ENCODE results near the gene SMYD3. TPM values are rescaled to one million over a fixed set of nuclear protein-coding genes. Genes with fewer than 3 reads are reported as not detected.
"Not testable (repeated sequence)": the region's sequence is repeated elsewhere in the genome, so short reads cannot be mapped to it uniquely, and the experiment has no call there.

The SMYD3 gene
- total RNA-seq, 1 donor from 2014 or later = 23.9 TPM

DNA sequence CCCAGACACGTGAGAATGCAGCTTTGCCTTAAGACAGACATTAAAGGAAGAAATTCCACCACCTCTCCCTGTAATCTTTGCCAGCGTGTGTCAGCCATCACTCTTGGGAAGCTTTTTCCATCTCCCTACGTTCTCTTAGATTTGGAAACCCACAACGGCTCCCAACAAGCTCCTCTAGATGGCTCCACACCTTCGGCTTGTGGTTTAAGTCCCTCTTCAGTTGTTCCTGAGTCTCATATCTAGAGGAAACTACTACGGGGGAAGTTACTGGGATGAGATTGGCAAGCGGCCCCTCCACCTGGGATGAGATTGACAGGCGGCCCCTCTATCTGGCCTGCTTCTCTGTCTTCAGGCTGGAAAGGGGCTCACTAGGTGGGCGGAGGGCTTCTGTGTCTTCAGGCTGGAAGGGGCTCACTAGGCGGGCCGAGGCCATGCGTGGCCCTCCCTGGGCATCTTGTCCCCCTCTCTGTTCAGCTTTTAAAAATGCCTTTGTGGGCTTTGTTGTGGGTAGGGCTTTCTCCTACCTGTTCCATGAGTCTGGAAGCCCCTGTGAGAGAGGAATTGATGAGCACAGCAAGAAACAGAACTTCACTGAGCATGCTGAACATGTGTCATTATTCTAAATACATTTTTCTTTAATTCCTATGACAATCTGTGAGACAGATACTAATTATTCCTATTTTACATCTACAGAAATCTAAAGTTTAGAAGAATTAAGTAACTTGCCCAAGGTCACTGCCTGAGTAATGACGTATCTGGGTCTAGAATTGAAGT lies 681.8 kb downstream of the SMYD3 start:
- peaks cover 4% of the 10 kb centered on the region for H3K9me3 Mint-ChIP-seq
- H3K27me3 Mint-ChIP-seq = no peaks in the 10 kb centered on the region
- no peaks in the 10 kb centered on the region for H3K36me3 Mint-ChIP-seq (ENCODE audit: low read depth)
- DNase-seq = no peak
- intact Hi-C loops (cut with micrococcal nuclease) = no loop called here
- H3K27ac Mint-ChIP-seq = no peak overlapping the region
- H3K4me1 Mint-ChIP-seq = no peaks in the 10 kb centered on the region
- no peak overlapping the region for H3K4me3 Mint-ChIP-seq

DNA sequence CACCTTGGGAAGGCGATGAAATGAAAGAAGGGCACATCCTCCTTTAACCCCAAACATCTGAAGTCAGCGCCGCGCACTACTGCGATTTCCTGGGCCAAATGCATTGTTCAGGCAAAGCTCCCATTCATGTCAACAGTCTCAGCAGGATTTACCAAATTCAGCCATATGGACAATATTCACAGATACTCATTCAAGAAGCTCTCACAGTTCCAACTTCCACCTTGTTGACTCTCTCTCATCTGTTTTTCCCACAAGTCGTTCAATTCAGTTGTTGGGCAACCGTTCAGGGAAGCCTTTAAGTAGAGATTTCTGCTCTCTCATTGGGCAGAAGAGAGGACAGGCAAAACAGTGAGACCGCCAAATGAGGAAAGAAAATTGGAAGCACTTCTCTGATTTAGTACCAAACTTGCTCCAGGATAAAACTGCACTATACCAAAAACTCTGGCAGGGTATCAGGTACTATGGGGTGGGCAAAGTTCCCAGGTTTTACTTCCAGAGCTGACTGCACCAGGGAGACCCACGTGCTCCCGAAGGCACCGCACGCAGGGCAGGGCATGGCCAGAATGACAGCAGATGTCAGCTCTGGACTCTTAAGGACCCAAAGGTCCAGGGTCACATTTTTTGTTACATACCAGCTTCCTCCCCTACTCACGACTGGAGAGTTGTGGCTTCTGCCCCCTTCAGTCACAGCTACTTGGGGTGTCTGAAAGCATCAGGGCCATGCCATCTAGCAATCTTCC lies 683.5 kb downstream of the SMYD3 start:
- intact Hi-C loops (cut with micrococcal nuclease) = no loop called here
- no peak for DNase-seq
- no peaks in the 10 kb centered on the region for H3K4me1 Mint-ChIP-seq
- H3K27me3 Mint-ChIP-seq = no peaks in the 10 kb centered on the region
- no peaks in the 10 kb centered on the region for H3K36me3 Mint-ChIP-seq (ENCODE audit: low read depth)
- no peak overlapping the region for H3K27ac Mint-ChIP-seq
- peaks cover 4% of the 10 kb centered on the region for H3K9me3 Mint-ChIP-seq
- H3K4me3 Mint-ChIP-seq = no peak overlapping the region

DNA sequence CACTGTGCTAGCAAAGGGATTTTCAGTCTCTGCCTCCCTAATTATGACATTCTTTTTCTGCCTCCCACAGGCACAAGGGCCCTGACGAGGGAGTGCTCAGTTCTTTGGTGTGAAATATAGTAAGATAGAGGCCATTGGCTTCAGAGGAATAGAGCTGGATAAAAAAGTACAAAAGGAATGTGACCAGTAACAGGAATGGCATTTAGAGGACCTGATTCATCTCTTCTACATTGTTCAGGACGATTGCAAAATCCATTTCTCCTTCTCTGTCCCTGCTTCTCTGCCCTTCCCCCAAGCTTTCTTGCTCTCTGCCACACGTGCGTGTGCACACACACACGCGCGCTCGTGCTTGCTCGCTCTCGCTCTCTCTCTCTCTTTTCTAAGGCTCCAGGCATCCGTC lies 684.1 kb downstream of the SMYD3 start:
- no peaks in the 10 kb centered on the region for H3K4me1 Mint-ChIP-seq
- no peak overlapping the region for H3K4me3 Mint-ChIP-seq
- H3K36me3 Mint-ChIP-seq (ENCODE audit: low read depth) = no peaks in the 10 kb centered on the region
- intact Hi-C loops (cut with micrococcal nuclease) = no loop called here
- no peak for DNase-seq
- H3K27ac Mint-ChIP-seq = no peak overlapping the region
- peaks cover 4% of the 10 kb centered on the region for H3K9me3 Mint-ChIP-seq
- no peaks in the 10 kb centered on the region for H3K27me3 Mint-ChIP-seq

DNA sequence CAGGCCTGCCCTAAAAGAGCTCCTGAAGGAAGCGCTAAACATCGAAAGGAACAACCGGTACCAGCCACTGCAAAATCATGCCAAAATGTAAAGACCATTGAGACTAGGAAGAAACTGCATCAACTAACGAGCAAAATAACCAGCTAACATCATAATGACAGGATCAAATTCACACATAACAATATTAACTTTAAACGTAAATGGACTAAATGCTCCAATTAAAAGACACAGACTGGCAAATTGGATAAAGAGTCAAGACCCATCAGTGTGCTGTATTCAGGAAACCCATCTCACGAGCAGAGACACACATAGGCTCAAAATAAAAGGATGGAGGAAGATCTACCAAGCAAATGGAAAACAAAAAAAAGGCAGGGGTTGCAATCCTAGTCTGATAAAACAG lies 688.7 kb downstream of the SMYD3 start:
- H3K4me1 Mint-ChIP-seq; H3K36me3 Mint-ChIP-seq (ENCODE audit: low read depth); DNase-seq; H3K9me3 Mint-ChIP-seq; H3K4me3 Mint-ChIP-seq; H3K27me3 Mint-ChIP-seq; intact Hi-C loops (cut with micrococcal nuclease); H3K27ac Mint-ChIP-seq: not testable (repeated sequence)

DNA sequence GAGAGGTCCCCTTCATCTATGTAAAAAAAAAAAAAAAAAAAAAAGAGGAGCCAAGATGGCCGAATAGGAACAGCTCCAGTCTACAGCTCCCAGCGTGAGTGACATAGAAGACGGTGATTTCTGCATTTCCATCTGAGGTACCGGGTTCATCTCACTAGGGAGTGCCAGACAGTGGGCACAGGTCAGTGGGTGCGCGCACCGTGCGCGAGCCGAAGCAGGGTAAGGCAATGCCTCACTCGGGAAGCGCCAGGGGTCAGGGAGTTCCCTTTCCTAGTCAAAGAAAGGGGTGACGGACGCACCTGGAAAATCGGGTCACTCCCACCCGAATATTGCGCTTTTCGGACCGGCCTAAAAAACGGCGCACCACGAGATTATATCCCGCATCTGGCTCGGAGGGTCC lies 690.6 kb downstream of the SMYD3 start:
- H3K27ac Mint-ChIP-seq = not testable (repeated sequence)

DNA sequence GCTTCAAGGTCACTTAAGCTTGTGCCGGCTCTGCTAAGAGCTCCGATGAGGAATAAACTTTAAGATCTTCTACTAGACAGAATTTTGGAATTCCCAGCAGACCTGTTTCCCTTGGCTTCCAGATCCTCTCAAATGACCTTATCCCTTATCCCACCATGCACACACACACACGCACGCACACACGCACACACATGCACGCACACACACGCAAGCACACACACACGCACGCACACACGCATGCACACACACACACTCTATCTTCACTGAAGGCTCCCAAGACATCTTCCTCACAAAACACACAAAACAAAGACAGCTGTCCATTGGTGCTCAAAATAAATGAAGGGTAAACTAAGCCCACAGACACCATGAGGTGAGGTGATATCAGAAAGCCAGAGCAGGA lies 692.4 kb downstream of the SMYD3 start:
- intact Hi-C loops (cut with micrococcal nuclease) = no loop called here
- Mint-ChIP-seq H3K36me3 (ENCODE audit: low read depth) (no peaks in the 10 kb centered on the region), H3K9me3 (no peaks in the 10 kb centered on the region), H3K4me1 (no peaks in the 10 kb centered on the region), H3K27ac (no peak overlapping the region), H3K27me3 (no peaks in the 10 kb centered on the region), H3K4me3 (no peak overlapping the region)
- DNase-seq = no peak

More for the DNA sequence above, 690.6 kb downstream of the SMYD3 start:
- H3K36me3 Mint-ChIP-seq (ENCODE audit: low read depth); H3K4me1 Mint-ChIP-seq; H3K27me3 Mint-ChIP-seq; H3K4me3 Mint-ChIP-seq; DNase-seq; H3K9me3 Mint-ChIP-seq; intact Hi-C loops (cut with micrococcal nuclease): not testable (repeated sequence)

DNA sequence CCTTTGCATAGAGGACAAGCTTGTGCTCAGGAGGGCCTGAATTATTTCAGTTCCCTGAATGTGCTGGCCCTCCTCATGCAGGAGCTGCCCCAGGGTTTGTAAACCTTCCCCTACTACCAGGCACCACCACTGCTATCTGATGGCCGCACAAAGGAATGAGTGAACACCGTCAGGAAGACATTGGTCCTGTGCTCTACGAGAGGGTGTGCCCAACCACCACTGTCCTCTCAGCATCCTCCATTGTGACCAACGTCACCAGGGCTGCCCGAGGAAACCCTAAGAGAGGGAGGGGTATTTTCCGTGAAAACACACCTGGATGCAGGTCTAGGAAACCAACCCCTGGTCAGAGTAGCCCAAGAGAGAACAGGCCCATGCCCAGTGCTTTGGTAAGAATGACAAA lies 694.8 kb downstream of the SMYD3 start:
- DNase-seq = no peak
- no peak overlapping the region for H3K4me3 Mint-ChIP-seq
- peaks cover 3% of the 10 kb centered on the region for H3K4me1 Mint-ChIP-seq
- no peak overlapping the region for H3K27ac Mint-ChIP-seq
- intact Hi-C loops (cut with micrococcal nuclease) = no loop called here
- no peaks in the 10 kb centered on the region for H3K9me3 Mint-ChIP-seq
- no peaks in the 10 kb centered on the region for H3K27me3 Mint-ChIP-seq
- H3K36me3 Mint-ChIP-seq (ENCODE audit: low read depth) = no peaks in the 10 kb centered on the region

DNA sequence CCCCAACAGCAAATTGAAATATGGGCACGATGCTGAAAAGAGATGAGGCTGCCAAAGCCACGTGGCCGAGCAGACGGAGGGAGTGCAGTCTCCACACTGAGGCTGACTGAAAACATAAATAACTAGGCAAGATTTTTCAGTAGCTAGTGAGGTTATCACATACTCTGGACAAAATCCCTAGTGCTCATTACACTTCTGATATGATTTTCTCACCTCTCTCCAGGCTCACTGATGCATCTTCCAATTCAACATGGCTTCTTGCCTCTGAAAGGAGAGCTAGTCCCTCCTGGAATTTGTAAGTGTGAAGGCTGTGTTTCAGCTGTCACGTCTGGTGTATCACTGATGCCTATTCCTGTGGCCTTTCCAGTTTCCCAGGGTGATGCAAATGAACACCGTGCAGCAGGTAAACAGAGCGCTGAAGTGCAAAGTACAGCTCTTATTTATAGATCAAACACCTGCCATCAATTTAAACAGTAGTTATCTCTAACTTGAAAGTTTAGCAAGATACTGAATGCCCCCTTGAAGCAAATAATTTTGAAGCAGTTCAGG lies 696.2 kb downstream of the SMYD3 start:
- Mint-ChIP-seq H3K9me3 (no peaks in the 10 kb centered on the region), H3K27me3 (no peaks in the 10 kb centered on the region), H3K27ac (no peak overlapping the region), H3K4me1 (peaks cover 3% of the 10 kb centered on the region), H3K4me3 (no peak overlapping the region), H3K36me3 (ENCODE audit: low read depth) (no peaks in the 10 kb centered on the region)
- intact Hi-C loops (cut with micrococcal nuclease) = no loop called here
- no peak for DNase-seq

DNA sequence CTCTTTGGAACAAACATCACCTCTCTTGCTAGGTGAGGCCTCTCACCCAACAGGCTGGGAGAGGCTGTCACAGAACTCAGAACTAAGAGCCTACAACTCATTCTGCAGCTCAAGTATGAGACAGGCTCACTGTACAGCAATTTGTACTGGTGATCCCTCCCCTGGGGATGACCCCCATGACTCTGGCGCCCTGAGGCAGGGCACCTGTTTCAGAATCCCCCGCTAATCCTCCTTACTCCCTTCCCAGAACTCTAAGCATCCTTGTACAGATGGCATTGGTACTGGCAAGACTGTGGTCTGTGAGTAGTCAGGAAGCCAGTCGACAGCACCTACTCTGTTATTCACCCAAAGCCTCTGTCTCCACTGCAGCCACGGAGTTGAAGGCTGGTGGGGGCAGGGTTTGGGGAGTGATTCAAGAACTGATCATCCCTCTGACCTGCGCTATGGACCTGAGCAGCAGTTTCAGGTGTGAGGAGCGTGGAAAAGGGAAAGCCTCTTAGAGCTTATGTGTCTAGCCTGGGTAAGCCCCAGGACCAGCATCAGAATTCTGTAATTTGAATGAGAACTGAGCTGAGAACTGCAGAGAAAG lies 696.8 kb downstream of the SMYD3 start:
- H3K36me3 Mint-ChIP-seq (ENCODE audit: low read depth) = no peaks in the 10 kb centered on the region
- no peaks in the 10 kb centered on the region for H3K27me3 Mint-ChIP-seq
- H3K9me3 Mint-ChIP-seq = no peaks in the 10 kb centered on the region
- DNase-seq = no peak
- H3K27ac Mint-ChIP-seq = no peak overlapping the region
- H3K4me3 Mint-ChIP-seq = no peak overlapping the region
- H3K4me1 Mint-ChIP-seq = peaks cover 3% of the 10 kb centered on the region
- intact Hi-C loops (cut with micrococcal nuclease) = no loop called here

DNA sequence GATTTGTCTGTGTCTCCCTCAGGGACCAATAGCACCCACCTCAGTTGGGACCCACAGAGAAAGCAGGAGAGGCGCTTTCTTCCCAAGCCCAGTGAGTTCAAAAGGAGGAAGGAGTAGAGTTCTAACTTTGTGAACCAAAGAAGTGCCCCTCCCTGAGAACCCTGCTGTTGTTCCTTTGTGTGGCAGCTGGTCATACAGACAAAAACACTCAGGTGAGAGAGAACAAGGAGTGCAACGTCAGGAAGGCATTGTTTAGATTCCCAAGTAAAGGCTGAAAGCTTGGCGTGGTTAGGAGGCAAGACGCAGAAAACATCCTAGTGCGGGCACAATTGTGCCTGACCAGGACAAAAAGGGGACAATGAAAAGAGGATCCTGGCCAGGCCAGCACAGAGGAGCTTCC lies 697.7 kb downstream of the SMYD3 start:
- intact Hi-C loops (cut with micrococcal nuclease) = no loop called here
- DNase-seq = no peak
- H3K9me3 Mint-ChIP-seq = no peaks in the 10 kb centered on the region
- no peaks in the 10 kb centered on the region for H3K27me3 Mint-ChIP-seq
- no peak overlapping the region for H3K4me3 Mint-ChIP-seq
- peaks cover 3% of the 10 kb centered on the region for H3K4me1 Mint-ChIP-seq
- H3K27ac Mint-ChIP-seq = no peak overlapping the region
- H3K36me3 Mint-ChIP-seq (ENCODE audit: low read depth) = no peaks in the 10 kb centered on the region

DNA sequence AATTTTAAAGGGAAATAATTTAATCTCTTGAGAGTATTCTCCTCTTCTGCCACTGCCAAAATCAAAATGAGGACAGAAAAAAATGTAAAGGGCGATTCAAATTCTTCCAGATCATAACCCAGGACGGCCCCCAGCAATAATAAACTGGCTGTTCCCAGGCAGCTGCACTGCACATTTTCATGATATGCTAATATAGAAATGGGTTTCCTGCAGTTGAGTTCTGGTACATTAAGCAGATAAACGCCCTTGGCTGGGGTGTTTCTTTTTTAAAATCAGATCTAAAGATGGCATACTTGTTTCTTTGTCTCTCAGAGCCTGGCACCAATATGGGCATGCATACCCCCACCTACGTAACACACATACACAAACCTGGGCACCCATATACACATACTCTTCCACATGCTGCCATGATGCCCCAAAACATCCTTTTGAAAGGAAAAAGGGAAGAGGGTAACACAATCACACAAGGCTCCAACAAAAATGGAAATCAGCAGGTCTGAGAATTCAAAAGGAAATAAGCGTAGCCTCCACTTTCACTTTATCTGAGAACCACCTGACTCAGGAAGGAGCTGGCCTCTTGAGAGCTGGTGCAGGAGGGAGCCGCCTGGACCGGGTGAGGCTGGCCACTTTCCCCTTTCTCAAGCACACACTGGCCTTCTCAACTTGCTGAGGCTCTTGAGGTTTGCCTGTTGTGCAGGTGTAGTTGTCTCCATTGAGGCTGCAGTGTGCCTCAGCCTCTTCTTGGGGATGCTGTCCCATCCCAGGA lies 698.9 kb downstream of the SMYD3 start:
- H3K27ac Mint-ChIP-seq = no peak overlapping the region
- intact Hi-C loops (cut with micrococcal nuclease) = no loop called here

DNA sequence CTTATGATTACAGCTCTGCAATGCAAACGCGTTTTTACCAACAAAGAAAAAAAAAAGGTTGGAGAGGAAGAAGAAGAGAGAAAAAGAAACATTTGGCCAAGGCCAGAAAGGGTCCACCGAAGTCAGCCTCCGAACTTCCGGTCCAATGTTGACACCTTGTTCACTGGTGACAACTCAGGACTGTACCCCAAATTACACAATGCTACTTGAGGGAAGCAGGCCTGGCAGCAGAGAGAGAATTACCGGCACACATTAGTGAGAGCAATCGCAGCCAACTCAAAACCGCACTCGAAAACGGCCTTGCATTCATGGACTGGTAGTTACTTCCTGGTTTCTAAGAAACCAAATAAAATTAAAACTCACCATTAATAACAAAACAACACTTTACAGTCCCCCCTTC lies 699.8 kb downstream of the SMYD3 start:
- no peak for DNase-seq
- H3K4me3 Mint-ChIP-seq = no peak overlapping the region
- no peak overlapping the region for H3K27ac Mint-ChIP-seq
- intact Hi-C loops (cut with micrococcal nuclease) = no loop called here
- H3K9me3 Mint-ChIP-seq = no peaks in the 10 kb centered on the region
- H3K4me1 Mint-ChIP-seq = peaks cover 3% of the 10 kb centered on the region
- H3K27me3 Mint-ChIP-seq = no peaks in the 10 kb centered on the region
- H3K36me3 Mint-ChIP-seq (ENCODE audit: low read depth) = no peaks in the 10 kb centered on the region

More for the DNA sequence above, 698.9 kb downstream of the SMYD3 start:
- DNase-seq = no peak
- Mint-ChIP-seq H3K27me3 (no peaks in the 10 kb centered on the region), H3K4me1 (peaks cover 3% of the 10 kb centered on the region), H3K36me3 (ENCODE audit: low read depth) (no peaks in the 10 kb centered on the region), H3K4me3 (no peak overlapping the region), H3K9me3 (no peaks in the 10 kb centered on the region)

DNA sequence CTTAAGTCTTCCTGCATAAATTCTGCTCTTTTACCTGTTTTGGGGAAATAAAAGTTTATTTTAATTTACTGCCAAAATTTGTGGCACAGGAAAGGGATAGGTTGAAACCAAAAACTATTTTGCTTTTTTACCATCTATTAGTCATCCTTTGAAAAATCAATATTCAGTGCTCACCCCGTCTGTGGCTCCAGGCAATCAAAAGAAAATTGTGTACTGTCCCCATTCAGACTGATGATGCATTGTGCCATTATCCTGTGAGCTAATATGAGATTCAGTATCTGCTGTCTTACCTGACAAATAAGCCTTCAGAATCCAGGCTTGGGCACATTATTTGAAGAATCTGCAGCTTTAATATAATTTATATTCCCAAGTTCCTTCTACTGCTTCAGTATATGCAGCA lies 701.5 kb downstream of the SMYD3 start:
- Mint-ChIP-seq H3K4me3 (no peak overlapping the region), H3K36me3 (ENCODE audit: low read depth) (no peaks in the 10 kb centered on the region), H3K4me1 (peaks cover 3% of the 10 kb centered on the region), H3K27ac (no peak overlapping the region), H3K27me3 (no peaks in the 10 kb centered on the region), H3K9me3 (no peaks in the 10 kb centered on the region)
- no peak for DNase-seq
- intact Hi-C loops (cut with micrococcal nuclease) = no loop called here

Data from activated CD4-positive, alpha-beta T cell treated with anti-CD3 and anti-CD28 coated beads, Interleukin-2, amount 10 ng/mL, durations not matched to agents 24 days and 14 days (primary cell).